Tibial nerve (tissue), 4 donors: Measurements from ENCODE around the gene ELK1. TPM values are rescaled to one million over a fixed set of nuclear protein-coding genes. Genes with fewer than 3 reads are reported as not detected.
"Not testable (repeated sequence)": the region's sequence is repeated elsewhere in the genome, so short reads cannot be mapped to it uniquely, and the experiment has no call there.

Experiments used
- DNase-seq, 2 donors: peaks; one replicate each; pipeline ENCODE4 v3.0.0-alpha.2; 2019; ENCODE audit warnings: low spot score in 2 of 2
- H3K27ac ChIP-seq, 4 donors: fragments of 200-600 bp; sonication (generic) in 3 of 4; one replicate each; pipeline ENCODE4 v1.5.1; 2017 to 2019; ENCODE audit warnings: mild to moderate bottlenecking in 1 of 4
- H3K27me3 ChIP-seq, 2 donors: fragments of 200-600 bp; sonication (generic) in 1 of 2; one replicate each; pipeline versions ENCODE4 v1.5.1 to v1.6.0; 2017 to 2019
- H3K36me3 ChIP-seq, 3 donors: fragments of 200-600 bp; sonication (generic); one replicate each; pipeline ENCODE4 v1.5.1; 2018 to 2019
- H3K4me1 ChIP-seq, 4 donors: fragments of 200-600 bp; sonication (generic) in 3 of 4; one replicate each; pipeline ENCODE4 v1.5.1; 2017 to 2019
- H3K4me3 ChIP-seq, 4 donors: fragments of 200-600 bp; sonication (generic) in 3 of 4; one replicate each; pipeline ENCODE4 v1.5.1; 2017 to 2019; ENCODE audit warnings: mild to moderate bottlenecking in 1 of 4, moderate library complexity in 1 of 4
- H3K9me3 ChIP-seq, 4 donors: fragments of 200-600 bp; sonication (generic) in 3 of 4; one replicate each; pipeline ENCODE4 v1.5.1; 2017 to 2019
- EP300 ChIP-seq, 2 donors: sonication (generic); formaldehyde crosslinking; IDR thresholded peaks; one replicate each; pipeline ENCODE4 v1.6.1; 2017; ENCODE audit warnings: antibody characterized with exemption in 2 of 2, mild to moderate bottlenecking in 1 of 2
- POLR2A ChIP-seq, 2 donors: fragments of 450-650 bp; IDR thresholded peaks; one replicate each; pipeline ENCODE4 v1.6.1; 2017; ENCODE audit warnings: antibody characterized with exemption in 2 of 2, mild to moderate bottlenecking in 2 of 2, moderate library complexity in 2 of 2
- WGBS, 2 donors: methylation state at CpG; one replicate each; pipeline ENCODE4 v1.1.5; 2018; 5-methylcytosine and 5-hydroxymethylcytosine counted together
- total RNA-seq, 4 donors: library from RNA; depleted of rRNA; stranded (reverse); fragments of >200 nt; gene quantifications; one replicate each; pipeline ENCODE4 v1.1.0, GENCODE V29; 2016
- TF ChIP-seq, protein P1 (sequence below), 5 experiments: fragments of 200-600 bp in 3 of 5; fragments of 450-650 bp in 2 of 5; sonication (generic) in 3 of 5; IDR thresholded peaks; one replicate each; pipeline ENCODE4 v1.5.1; 2016 to 2019; ENCODE audit warnings: antibody characterized with exemption in 5 of 5, mild to moderate bottlenecking in 3 of 5, moderate library complexity in 2 of 5

ELK1 gene
- total RNA-seq, 4 donors from 2014 or later, result 22.9 to 38.4 (median 25.8) TPM

DNA sequence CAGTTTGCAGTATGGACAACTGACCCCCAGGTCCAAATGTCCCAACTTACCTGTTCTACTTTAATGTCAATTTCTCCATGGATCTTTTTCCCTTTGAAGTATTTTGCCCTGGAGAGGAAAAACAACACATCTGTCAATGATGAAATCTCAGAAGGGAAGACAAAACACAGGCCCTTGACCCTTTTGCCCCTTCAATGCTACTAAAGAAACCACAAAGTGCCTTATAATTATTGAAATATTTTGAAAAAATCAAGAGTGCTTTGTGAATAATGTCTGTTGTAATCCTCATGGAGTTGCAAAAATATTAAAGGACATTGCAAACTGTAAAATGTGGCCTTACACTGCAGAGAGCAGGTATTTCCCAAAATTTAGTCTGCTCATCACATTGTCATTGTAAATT is 43.3 kb downstream of the ELK1 start:
- TF ChIP-seq, protein P1, sequence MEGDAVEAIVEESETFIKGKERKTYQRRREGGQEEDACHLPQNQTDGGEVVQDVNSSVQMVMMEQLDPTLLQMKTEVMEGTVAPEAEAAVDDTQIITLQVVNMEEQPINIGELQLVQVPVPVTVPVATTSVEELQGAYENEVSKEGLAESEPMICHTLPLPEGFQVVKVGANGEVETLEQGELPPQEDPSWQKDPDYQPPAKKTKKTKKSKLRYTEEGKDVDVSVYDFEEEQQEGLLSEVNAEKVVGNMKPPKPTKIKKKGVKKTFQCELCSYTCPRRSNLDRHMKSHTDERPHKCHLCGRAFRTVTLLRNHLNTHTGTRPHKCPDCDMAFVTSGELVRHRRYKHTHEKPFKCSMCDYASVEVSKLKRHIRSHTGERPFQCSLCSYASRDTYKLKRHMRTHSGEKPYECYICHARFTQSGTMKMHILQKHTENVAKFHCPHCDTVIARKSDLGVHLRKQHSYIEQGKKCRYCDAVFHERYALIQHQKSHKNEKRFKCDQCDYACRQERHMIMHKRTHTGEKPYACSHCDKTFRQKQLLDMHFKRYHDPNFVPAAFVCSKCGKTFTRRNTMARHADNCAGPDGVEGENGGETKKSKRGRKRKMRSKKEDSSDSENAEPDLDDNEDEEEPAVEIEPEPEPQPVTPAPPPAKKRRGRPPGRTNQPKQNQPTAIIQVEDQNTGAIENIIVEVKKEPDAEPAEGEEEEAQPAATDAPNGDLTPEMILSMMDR (IDR thresholded peaks at IDR 0.05), result no peak
- TF ChIP-seq EP300 (IDR thresholded peaks at IDR 0.05) (no peak), POLR2A (IDR thresholded peaks at IDR 0.05) (no peak)
- H3K36me3 ChIP-seq, result no peaks in the 10 kb centered on the region
- no peaks in the 10 kb centered on the region for H3K4me1 ChIP-seq
- no peak overlapping the region for H3K4me3 ChIP-seq
- no peak for DNase-seq
- H3K27ac ChIP-seq, result no peak overlapping the region
- H3K27me3 ChIP-seq, result no peaks in the 10 kb centered on the region
- no peaks in the 10 kb centered on the region for H3K9me3 ChIP-seq

DNA sequence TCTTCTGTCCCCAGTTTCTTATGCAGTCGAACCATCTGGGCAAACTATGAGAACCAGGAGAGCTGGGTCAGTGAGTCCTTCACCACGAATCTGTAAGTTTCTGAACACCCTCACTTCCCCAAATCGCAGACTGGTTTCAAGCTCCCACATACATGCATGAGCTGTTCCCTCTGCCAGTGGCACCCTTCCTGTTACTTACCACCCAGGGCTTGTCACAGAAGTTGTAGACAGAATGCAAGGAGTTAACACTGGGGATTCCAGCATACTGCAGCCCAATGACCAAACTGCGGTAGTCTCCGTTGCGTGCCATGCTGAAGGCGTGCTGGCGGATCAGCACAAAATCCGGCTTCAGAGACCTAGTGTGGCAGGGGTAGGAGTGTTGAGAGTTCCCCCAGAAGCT is 45.3 kb downstream of the ELK1 start:
- WGBS, 2 donors, result 62 to 85% methylated on average over 6 to 9 of the region's 9 CpGs
- H3K9me3 ChIP-seq, result no peaks in the 10 kb centered on the region
- no peak for DNase-seq

DNA sequence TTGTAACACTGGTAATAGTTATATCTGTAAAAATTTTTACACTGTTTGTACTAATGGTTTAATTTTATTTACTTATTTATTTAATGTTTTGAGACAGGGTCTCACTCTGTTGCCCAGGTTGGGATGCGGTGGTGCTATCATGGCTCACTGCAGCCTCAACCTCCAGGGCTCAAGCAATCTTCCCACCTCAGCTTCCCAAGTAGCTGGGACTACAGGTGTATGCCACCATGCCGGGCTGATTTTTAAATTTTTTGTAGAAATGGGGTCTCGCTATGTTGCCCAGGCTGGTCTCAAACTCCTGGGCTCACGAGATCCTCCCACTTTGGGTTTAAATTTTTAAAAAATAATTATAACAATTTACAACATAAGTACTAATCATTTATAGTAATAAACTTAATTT is 47.2 kb downstream of the ELK1 start:
- not testable (repeated sequence) for H3K9me3 ChIP-seq, H3K27me3 ChIP-seq, DNase-seq, H3K36me3 ChIP-seq, H3K4me1 ChIP-seq, H3K4me3 ChIP-seq, H3K27ac ChIP-seq
- 93 to 95% methylated on average over 4 of the region's 4 CpGs for WGBS, 2 donors

More for the DNA sequence above, 45.3 kb downstream of the ELK1 start:
- Histone ChIP-seq H3K27ac (no peak overlapping the region), H3K4me1 (no peaks in the 10 kb centered on the region), H3K27me3 (no peaks in the 10 kb centered on the region), H3K36me3 (no peaks in the 10 kb centered on the region), H3K4me3 (no peak overlapping the region)
- TF ChIP-seq, protein P1 (IDR thresholded peaks at IDR 0.05), result no peak
- TF ChIP-seq EP300 (IDR thresholded peaks at IDR 0.05), result no peak
- TF ChIP-seq POLR2A (IDR thresholded peaks at IDR 0.05), result no peak

DNA sequence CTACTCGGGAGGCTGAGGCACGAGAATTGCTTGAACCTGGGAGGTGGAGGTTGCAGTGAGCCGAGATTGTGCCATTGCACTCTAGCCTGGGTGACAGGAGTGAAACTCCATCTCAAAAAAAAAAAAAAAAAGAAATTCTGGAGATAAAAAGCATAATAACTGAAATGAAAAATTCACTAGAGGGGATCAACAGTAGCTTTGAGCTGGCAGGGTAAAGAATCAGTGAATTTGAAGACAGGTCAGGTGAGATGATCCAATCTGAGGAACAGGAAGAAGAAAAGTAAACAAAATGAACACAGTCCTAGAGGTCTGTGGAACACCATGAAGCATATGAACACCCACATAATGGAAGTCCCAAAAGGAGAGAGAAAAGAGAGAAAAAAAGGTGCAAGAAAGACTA is 53.1 kb downstream of the ELK1 start:
- Histone ChIP-seq H3K27ac (no peak overlapping the region), H3K4me1 (no peaks in the 10 kb centered on the region), H3K9me3 (peaks cover 0 to 21% (median 6%) of the 10 kb centered on the region in 4 donors), H3K27me3 (no peaks in the 10 kb centered on the region), H3K36me3 (no peaks in the 10 kb centered on the region), H3K4me3 (no peak overlapping the region)
- WGBS, 2 donors, result 82 to 100% methylated on average over 3 of the region's 3 CpGs
- TF ChIP-seq POLR2A (IDR thresholded peaks at IDR 0.05) (no peak), EP300 (IDR thresholded peaks at IDR 0.05) (no peak)
- TF ChIP-seq, protein P1 (IDR thresholded peaks at IDR 0.05), result no peak
- DNase-seq, result no peak

DNA sequence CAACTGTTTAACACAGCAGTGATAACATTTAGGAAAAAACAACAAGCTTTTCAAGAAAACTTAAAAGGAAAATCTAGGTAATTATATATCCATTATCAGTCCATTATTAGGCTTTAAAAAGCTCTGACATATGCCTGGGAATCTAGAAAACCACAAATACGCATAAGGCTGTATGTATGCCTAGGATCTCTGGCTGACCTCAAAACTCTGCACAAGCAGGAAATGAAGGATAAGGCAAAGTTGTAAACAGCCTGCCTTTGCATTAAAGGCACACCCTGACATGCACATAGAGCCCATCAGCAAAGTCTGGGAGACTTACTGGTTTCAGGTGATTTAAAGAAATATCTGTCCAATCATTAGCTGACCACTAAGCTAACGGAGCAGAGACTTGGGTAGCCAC is 54.1 kb downstream of the ELK1 start:
- Histone ChIP-seq H3K4me3 (no peak overlapping the region), H3K27ac (peak overlapping the region in 2 of 4 donors; percentile 59 to 66), H3K4me1 (no peaks in the 10 kb centered on the region), H3K36me3 (no peaks in the 10 kb centered on the region), H3K27me3 (no peaks in the 10 kb centered on the region), H3K9me3 (peaks cover 0 to 21% (median 6%) of the 10 kb centered on the region in 4 donors)
- WGBS, 2 donors, result 51 to 79% methylated on average over 2 of the region's 2 CpGs
- TF ChIP-seq, protein P1 (IDR thresholded peaks at IDR 0.05), result no peak
- TF ChIP-seq POLR2A (IDR thresholded peaks at IDR 0.05) (no peak), EP300 (IDR thresholded peaks at IDR 0.05) (no peak)
- DNase-seq, result no peak

DNA sequence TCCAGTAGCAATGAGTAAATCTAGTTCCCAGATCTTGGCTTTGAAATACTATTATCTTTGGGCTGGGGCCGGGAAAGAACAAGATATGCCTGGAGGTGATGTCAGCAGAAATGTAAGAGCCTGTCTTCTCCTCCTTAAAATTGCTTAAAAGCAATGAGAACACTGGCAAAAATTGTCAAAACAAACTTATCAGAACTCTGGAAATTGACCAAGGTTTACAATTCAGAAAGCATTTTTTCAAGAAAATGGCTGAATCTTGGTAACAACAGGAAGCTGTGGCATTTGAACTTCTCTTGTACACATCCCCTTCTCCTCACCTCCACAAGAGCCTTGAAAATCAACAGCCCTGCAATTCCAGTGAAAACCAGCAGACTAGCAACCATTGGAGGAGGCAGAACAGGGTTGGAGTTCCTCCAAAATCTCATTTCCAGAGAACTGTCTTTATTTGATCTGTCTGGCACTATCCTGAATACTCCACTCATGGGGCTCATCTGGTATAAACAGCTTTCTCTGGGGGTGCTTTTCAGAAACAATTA is 54.6 kb downstream of the ELK1 start:
- H3K9me3 ChIP-seq, result peaks cover 0 to 21% (median 6%) of the 10 kb centered on the region in 4 donors
- 59 to 63% methylated on average over 1 of the region's 1 CpG for WGBS, 2 donors
- DNase-seq, result no peak
- H3K4me3 ChIP-seq, result no peak overlapping the region
- H3K4me1 ChIP-seq, result no peaks in the 10 kb centered on the region
- peak overlapping the region in 2 of 4 donors; percentile 59 to 66 for H3K27ac ChIP-seq
- no peaks in the 10 kb centered on the region for H3K27me3 ChIP-seq
- TF ChIP-seq, protein P1 (IDR thresholded peaks at IDR 0.05), result no peak
- TF ChIP-seq EP300 (IDR thresholded peaks at IDR 0.05) (no peak), POLR2A (IDR thresholded peaks at IDR 0.05) (no peak)
- no peaks in the 10 kb centered on the region for H3K36me3 ChIP-seq
